ENCODE data around the gene ZBTB3. TPM values are rescaled to one million over a fixed set of nuclear protein-coding genes. Genes with fewer than 3 reads are reported as not detected.

ZBTB3 gene
- total RNA-seq, 1 donor from 2014 or later, result 19.9 TPM

DNA sequence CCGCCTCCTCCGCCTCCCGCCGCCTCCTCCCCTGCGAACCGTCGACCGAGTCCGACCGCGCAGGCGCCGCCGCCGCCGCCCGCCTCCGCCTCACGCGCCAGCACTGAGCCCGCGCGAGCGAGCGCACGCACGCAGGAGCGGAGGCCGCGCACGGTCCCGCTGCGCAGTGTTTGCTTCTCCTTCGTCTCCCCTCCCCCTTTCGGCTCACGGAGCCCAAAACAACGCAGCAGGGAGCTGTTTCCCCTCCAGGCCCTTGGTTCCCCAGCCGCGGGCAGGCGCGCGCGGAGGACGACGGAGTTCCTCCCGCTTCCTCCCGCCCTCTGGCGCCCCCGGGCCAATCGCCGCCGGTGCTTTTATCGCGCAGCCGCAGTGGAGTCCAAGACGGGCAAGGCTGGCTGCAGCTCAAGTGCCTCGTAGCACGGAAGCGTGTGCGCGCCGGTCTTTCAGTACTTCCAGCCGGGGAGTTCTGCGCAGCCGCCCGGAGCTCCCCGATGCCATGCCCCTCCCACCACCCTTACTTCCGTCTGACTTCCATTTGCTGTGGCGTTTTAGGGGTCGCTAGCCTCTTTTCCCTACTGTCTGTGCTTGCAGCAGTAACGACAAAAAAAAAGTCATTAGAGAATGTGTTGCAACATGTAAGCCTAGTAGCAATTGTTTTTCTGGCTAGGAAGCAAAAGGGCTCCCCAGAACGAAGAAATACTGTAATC is 26.6 kb downstream of the ZBTB3 start, which contains the start of gene HNRNPUL2:
TSS of gene HNRNPUL2 (minus strand) at position 293 of the 707 bp plus-strand sequence. CDS start 301 bp downstream, outside the sequence.
- Mint-ChIP-seq H3K4me1 (peaks cover 55% of the 10 kb centered on the region), H3K27me3 (no peaks in the 10 kb centered on the region), H3K27ac (peak within 1 kb of the TSS; percentile 98), H3K4me3 (peak within 1 kb of the TSS; percentile 98), H3K9me3 (no peaks in the 10 kb centered on the region), H3K36me3 (ENCODE audit: low read depth) (peaks cover 67% of the 10 kb centered on the region)
- POLR2A ChIA-PET, result interaction anchor here (0.5 to 8.9 kb wide), 56 partner anchors 8 to 1372 kb away, joined by 3 to 193 read pairs (median 6); partner anchors contain the start of genes B3GAT3, BSCL2, C11orf98 and CSKMT
- TF ChIP-seq, protein P1, sequence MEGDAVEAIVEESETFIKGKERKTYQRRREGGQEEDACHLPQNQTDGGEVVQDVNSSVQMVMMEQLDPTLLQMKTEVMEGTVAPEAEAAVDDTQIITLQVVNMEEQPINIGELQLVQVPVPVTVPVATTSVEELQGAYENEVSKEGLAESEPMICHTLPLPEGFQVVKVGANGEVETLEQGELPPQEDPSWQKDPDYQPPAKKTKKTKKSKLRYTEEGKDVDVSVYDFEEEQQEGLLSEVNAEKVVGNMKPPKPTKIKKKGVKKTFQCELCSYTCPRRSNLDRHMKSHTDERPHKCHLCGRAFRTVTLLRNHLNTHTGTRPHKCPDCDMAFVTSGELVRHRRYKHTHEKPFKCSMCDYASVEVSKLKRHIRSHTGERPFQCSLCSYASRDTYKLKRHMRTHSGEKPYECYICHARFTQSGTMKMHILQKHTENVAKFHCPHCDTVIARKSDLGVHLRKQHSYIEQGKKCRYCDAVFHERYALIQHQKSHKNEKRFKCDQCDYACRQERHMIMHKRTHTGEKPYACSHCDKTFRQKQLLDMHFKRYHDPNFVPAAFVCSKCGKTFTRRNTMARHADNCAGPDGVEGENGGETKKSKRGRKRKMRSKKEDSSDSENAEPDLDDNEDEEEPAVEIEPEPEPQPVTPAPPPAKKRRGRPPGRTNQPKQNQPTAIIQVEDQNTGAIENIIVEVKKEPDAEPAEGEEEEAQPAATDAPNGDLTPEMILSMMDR (IDR thresholded peaks at IDR 0.05), result no peak
- peak; percentile 84 for ATAC-seq (ENCODE audit: low read depth)
- DNase-seq, result peak; percentile 97
- CTCF ChIA-PET, result interaction anchor here (0.6 to 1.1 kb wide), 5 partner anchors 26 to 302 kb away, joined by 3 to 4 read pairs (median 3); partner anchors contain the start of genes TUT1, WDR74 and ZBTB3
- intact Hi-C loops (cut with micrococcal nuclease), result loop anchor here (1.0 to 2.0 kb wide), 7 partner anchors 18 to 136 kb away; partner anchors contain the start of genes GANAB, INTS5, TAF6L and TMEM179B

DNA sequence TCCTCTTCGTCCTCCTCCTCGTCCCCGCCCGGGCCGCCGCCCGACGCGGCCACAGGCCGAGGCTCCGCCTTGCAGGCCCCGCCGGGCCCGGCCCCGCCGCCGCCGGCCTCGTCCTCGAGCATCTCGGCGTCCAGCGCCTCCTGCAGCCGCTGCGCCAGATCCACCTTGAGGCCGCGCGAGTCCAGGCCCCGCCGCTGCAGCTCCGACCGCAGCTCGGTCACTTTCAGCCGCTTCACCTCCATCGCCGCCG is 27.1 kb downstream of the ZBTB3 start:
- TF ChIP-seq, protein P1 (IDR thresholded peaks at IDR 0.05), result no peak
- POLR2A ChIA-PET, result interaction anchor here (0.7 to 8.9 kb wide), 42 partner anchors 8 to 759 kb away, joined by 3 to 193 read pairs (median 7); partner anchors contain the start of genes B3GAT3, BSCL2, C11orf98 and CSKMT
- intact Hi-C loops (cut with micrococcal nuclease), result loop anchor here (1.0 to 2.0 kb wide), 7 partner anchors 18 to 136 kb away; partner anchors contain the start of genes GANAB, INTS5, TAF6L and TMEM179B
- Mint-ChIP-seq H3K4me3 (peak overlapping the region; percentile 98), H3K4me1 (peaks cover 55% of the 10 kb centered on the region), H3K27me3 (no peaks in the 10 kb centered on the region), H3K27ac (peak overlapping the region; percentile 98), H3K36me3 (ENCODE audit: low read depth) (peaks cover 72% of the 10 kb centered on the region), H3K9me3 (no peaks in the 10 kb centered on the region)
- CTCF ChIA-PET, result interaction anchor here (1.0 to 1.5 kb wide), 3 partner anchors 60 to 136 kb away, joined by 3 to 4 read pairs (median 3); partner anchors contain the start of gene TUT1
- ATAC-seq (ENCODE audit: low read depth), result no peak
- no peak for DNase-seq

DNA sequence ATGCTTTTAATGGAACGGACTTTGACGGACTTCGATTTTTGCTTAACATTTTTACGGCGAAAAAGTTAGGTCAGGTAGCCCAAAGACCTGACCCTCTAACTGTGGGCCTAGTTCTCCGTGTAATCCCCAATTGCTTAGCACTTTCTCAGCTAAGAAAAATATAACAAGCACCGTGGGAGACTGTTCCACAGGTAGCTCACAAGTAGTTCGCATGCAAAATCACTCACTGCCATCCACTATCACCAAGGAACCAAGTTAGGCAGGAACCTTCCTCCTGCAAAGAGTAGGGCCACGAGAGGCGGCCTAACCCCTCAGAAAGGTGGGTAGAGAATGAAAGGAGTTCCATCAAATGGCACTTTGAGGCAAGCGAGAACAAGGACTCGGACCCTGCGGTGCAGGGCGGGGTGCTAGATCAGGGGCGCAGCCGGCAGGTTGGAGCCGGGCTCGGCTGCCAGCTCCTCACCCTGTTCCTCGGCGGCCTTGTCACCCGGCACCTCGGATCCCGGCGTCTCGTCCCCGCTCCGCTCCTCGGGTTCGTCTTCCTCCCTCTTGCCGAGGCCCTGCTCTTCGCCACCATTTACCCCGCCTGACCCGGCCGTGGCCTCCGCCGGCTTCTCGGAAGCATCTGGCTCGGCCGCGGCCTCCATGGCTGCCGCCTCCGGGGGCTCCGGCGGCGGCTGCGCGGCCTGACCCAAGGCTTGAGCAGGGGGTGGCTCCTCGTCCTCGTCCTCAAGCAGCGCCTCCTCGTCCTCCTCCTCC is 27.6 kb downstream of the ZBTB3 start:
- peaks cover 75% of the 10 kb centered on the region for H3K36me3 Mint-ChIP-seq (ENCODE audit: low read depth)
- peaks cover 53% of the 10 kb centered on the region for H3K4me1 Mint-ChIP-seq
- no peak for DNase-seq
- TF ChIP-seq, protein P1 (IDR thresholded peaks at IDR 0.05), result no peak
- intact Hi-C loops (cut with micrococcal nuclease), result loop anchor here (2.0 kb wide), 2 partner anchors 74 to 136 kb away; partner anchors contain the start of gene INTS5
- no peak for ATAC-seq (ENCODE audit: low read depth)
- ChIA-PET CTCF (interaction anchor here (1.5 kb wide), 1 partner anchor 134 kb away, joined by 3 read pairs; no protein-coding TSS in a partner anchor), POLR2A (interaction anchor here (0.5 to 8.9 kb wide), 31 partner anchors 10 to 183 kb away, joined by 3 to 193 read pairs (median 11); partner anchors contain the start of genes B3GAT3, BSCL2, C11orf98 and CSKMT)
- peak overlapping the region; percentile 98 for H3K4me3 Mint-ChIP-seq
- peak overlapping the region; percentile 74 for H3K27ac Mint-ChIP-seq
- H3K9me3 Mint-ChIP-seq, result no peaks in the 10 kb centered on the region
- no peaks in the 10 kb centered on the region for H3K27me3 Mint-ChIP-seq

DNA sequence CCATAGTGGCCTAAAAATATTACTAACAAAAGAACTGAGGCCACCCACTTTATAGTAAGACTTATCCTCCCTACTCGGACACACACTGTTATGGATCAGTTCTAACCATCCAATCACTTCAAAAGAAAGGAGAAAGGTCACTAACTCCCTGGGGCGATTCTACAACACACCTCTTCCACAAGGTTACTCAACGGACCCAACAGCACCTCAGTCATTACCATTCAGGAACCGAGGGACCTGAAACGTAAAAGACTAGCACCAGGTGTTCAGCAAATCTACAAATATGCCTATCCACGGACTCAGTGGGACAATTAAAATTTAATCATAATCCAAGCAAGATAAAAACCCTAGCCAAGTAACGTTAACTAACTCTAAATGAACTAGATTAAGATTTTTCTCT is 28.3 kb downstream of the ZBTB3 start:
- Mint-ChIP-seq H3K4me1 (peaks cover 53% of the 10 kb centered on the region), H3K27me3 (no peaks in the 10 kb centered on the region), H3K36me3 (ENCODE audit: low read depth) (peaks cover 78% of the 10 kb centered on the region), H3K9me3 (no peaks in the 10 kb centered on the region), H3K27ac (peak overlapping the region; percentile 74), H3K4me3 (peak overlapping the region; percentile 98)
- no peak for DNase-seq
- no peak for ATAC-seq (ENCODE audit: low read depth)
- ChIA-PET CTCF (interaction anchor here (1.5 kb wide), 1 partner anchor 134 kb away, joined by 3 read pairs; no protein-coding TSS in a partner anchor), POLR2A (interaction anchor here (0.5 to 8.9 kb wide), 13 partner anchors 10 to 156 kb away, joined by 4 to 193 read pairs (median 64); partner anchors contain the start of genes BSCL2, C11orf98, CSKMT and GNG3)
- TF ChIP-seq, protein P1 (IDR thresholded peaks at IDR 0.05), result no peak
- intact Hi-C loops (cut with micrococcal nuclease), result loop anchor here (2.0 kb wide), 2 partner anchors 73 to 137 kb away; partner anchors contain the start of gene INTS5
